ENCODE results near the gene PPP1R3A. TPM values are rescaled to one million over a fixed set of nuclear protein-coding genes. Genes with fewer than 3 reads are reported as not detected.

The PPP1R3A gene
- total and polyA plus RNA-seq, 11 donors: 17.2 to 156 (median 109) TPM

- no peak overlapping the region for H3K27ac ChIP-seq
These were observed 38.2 kb downstream of the PPP1R3A start for GRCh38 chr7:113880559-113880958.

GRCh38 chr7:113878394-113878992, 40.3 kb downstream of the PPP1R3A start:
- TF ChIP-seq POLR2A (IDR thresholded peaks at IDR 0.05) (no peak), CTCF (IDR thresholded peaks at IDR 0.05) (no peak)
- H3K27me3 ChIP-seq: no peaks in the 10 kb centered on the region
- no peaks in the 10 kb centered on the region for H3K9me3 ChIP-seq
- no peak overlapping the region for H3K4me3 ChIP-seq
- intact Hi-C loops (cut with DNase I): no loop called here
- H3K27ac ChIP-seq: no peak overlapping the region
- no peak for DNase-seq
- H3K4me1 ChIP-seq: peaks cover 0 to 12% (median 0%) of the 10 kb centered on the region in 12 donors
- 69 to 78% (median 72%) methylated on average over 7 of the region's 7 CpGs for WGBS, 4 donors
- no peak for ATAC-seq
- peaks cover 0 to 14% (median 0%) of the 10 kb centered on the region in 9 donors for H3K36me3 ChIP-seq

More at GRCh38 chr7:113880559-113880958, 38.2 kb downstream of the PPP1R3A start:
- Histone ChIP-seq H3K4me1 (peaks cover 0 to 12% (median 0%) of the 10 kb centered on the region in 12 donors), H3K36me3 (peaks cover 0 to 14% (median 0%) of the 10 kb centered on the region in 9 donors), H3K9me3 (peaks cover 0 to 6% (median 0%) of the 10 kb centered on the region in 12 donors), H3K27me3 (no peaks in the 10 kb centered on the region), H3K4me3 (no peak overlapping the region)
- TF ChIP-seq CTCF (IDR thresholded peaks at IDR 0.05) (no peak), POLR2A (IDR thresholded peaks at IDR 0.05) (no peak)
- no peak for DNase-seq
- WGBS, 4 donors: 41 to 55% (median 49%) methylated on average over 3 of the region's 3 CpGs
- intact Hi-C loops (cut with DNase I): no loop called here
- no peak for ATAC-seq

GRCh38 chr7:113875224-113875623, 43.6 kb downstream of the PPP1R3A start:
- no peak overlapping the region for H3K4me3 ChIP-seq
- no peaks in the 10 kb centered on the region for H3K27me3 ChIP-seq
- H3K4me1 ChIP-seq: peaks cover 0 to 4% (median 0%) of the 10 kb centered on the region in 12 donors
- H3K36me3 ChIP-seq: peaks cover 0 to 14% (median 0%) of the 10 kb centered on the region in 9 donors
- intact Hi-C loops (cut with DNase I): no loop called here
- TF ChIP-seq CTCF (IDR thresholded peaks at IDR 0.05) (no peak), POLR2A (IDR thresholded peaks at IDR 0.05) (no peak)
- peak in 1 of 5 donors; percentile 10 for DNase-seq
- WGBS, 4 donors: 77 to 87% (median 81%) methylated on average over 2 of the region's 2 CpGs
- H3K27ac ChIP-seq: no peak overlapping the region
- no peaks in the 10 kb centered on the region for H3K9me3 ChIP-seq
- peak in 2 of 4 donors; percentile 45 to 51 for ATAC-seq

GRCh38 chr7:113873554-113874151, 45.2 kb downstream of the PPP1R3A start:
- intact Hi-C loops (cut with DNase I): no loop called here
- TF ChIP-seq CTCF (IDR thresholded peaks at IDR 0.05) (no peak), POLR2A (IDR thresholded peaks at IDR 0.05) (no peak)
- DNase-seq (no peak), ATAC-seq (peak in 2 of 4 donors; percentile 59 to 61)
- Histone ChIP-seq H3K36me3 (peaks cover 0 to 10% (median 0%) of the 10 kb centered on the region in 9 donors), H3K4me1 (peaks cover 0 to 4% (median 0%) of the 10 kb centered on the region in 12 donors), H3K27ac (no peak overlapping the region), H3K9me3 (no peaks in the 10 kb centered on the region), H3K27me3 (no peaks in the 10 kb centered on the region), H3K4me3 (no peak overlapping the region)
- whole genome bisulfite sequencing, 4 donors: 19 to 40% (median 30%) methylated on average over 2 of the region's 2 CpGs

All from heart left ventricle (tissue), 16 donors.